Natural killer cell (primary cell): Measurements from ENCODE around the gene STX8. TPM values are rescaled to one million over a fixed set of nuclear protein-coding genes. Genes with fewer than 3 reads are reported as not detected.

Experiments
- ATAC-seq, 3 donors: fragments of 150-1000 bp in 2 of 3; fragments of 200-7000 bp in 1 of 3; cut with Tn5 transposase; 1 replicate in 1 of 3; 2 replicates in 2 of 3; pipeline ENCODE4 v1.10.0; 2021; ENCODE audit warnings: mild to moderate bottlenecking in 2 of 3, moderate library complexity in 2 of 3
- DNase-seq, 2 donors: peaks; one replicate each; pipeline versions ENCODE4 v3.0.0 to v3.0.0-alpha.2; 2013 to 2021; ENCODE audit warnings: mixed read lengths in 1 of 2
- H3K27ac ChIP-seq: one replicate; pipeline ENCODE4 v1.5.1; 2013; ENCODE audit warnings: mild to moderate bottlenecking, low read length
- H3K27me3 ChIP-seq: one replicate; pipeline ENCODE4 v1.6.1; 2013; ENCODE audit warnings: low read length; ENCODE audit not compliant: control insufficient read depth, insufficient read depth
- H3K36me3 ChIP-seq: one replicate; pipeline ENCODE4 v1.6.1; 2013; ENCODE audit warnings: low read length; ENCODE audit not compliant: control insufficient read depth, insufficient read depth
- H3K4me1 ChIP-seq: one replicate; pipeline ENCODE4 v1.6.1; 2013; ENCODE audit warnings: low read length; ENCODE audit not compliant: control insufficient read depth, insufficient read depth
- H3K4me3 ChIP-seq: one replicate; pipeline ENCODE4 v1.5.1; 2013; ENCODE audit warnings: low read length
- H3K9me3 ChIP-seq: one replicate; pipeline ENCODE4 v1.6.1; 2013; ENCODE audit warnings: low read length; ENCODE audit not compliant: control insufficient read depth, insufficient read depth
- H3K27ac Mint-ChIP-seq, 2 donors: one replicate each; pipeline ENCODE4 v1.8.0; 2022; ENCODE audit warnings: mild to moderate bottlenecking in 2 of 2, mixed read lengths in 2 of 2, moderate library complexity in 1 of 2
- H3K27me3 Mint-ChIP-seq, 2 donors: one replicate each; pipeline ENCODE4 v1.8.0; 2022; ENCODE audit warnings: low read depth in 2 of 2, mixed read lengths in 2 of 2
- H3K36me3 Mint-ChIP-seq: one replicate; pipeline ENCODE4 v1.8.0; 2022; ENCODE audit warnings: mixed read lengths
- H3K4me1 Mint-ChIP-seq, 2 donors: one replicate each; pipeline ENCODE4 v1.8.0; 2022; ENCODE audit warnings: mixed read lengths in 2 of 2
- H3K4me3 Mint-ChIP-seq: one replicate; pipeline ENCODE4 v1.8.0; 2022; ENCODE audit warnings: mild to moderate bottlenecking, moderate library complexity, mixed read lengths
- H3K9me3 Mint-ChIP-seq, 2 donors: one replicate each; pipeline ENCODE4 v1.8.0; 2022; ENCODE audit warnings: mixed read lengths in 2 of 2
- CTCF ChIP-seq: fragments of 200-600 bp; IDR thresholded peaks from one replicate; pipeline ENCODE4 v1.8.0; 2022; ENCODE audit warnings: antibody characterized with exemption
- WGBS: methylation state at CpG from one replicate; pipeline ENCODE4 v1.1.7; 2013; ENCODE audit warnings: missing lambda C conversion rate; ENCODE audit not compliant: insufficient coverage; 5-methylcytosine and 5-hydroxymethylcytosine counted together
- intact Hi-C: fragments of 100-400 bp; cut with micrococcal nuclease; formaldehyde crosslinking; loops from one replicate; pipeline ENCODE4 v1.14.2; 2022
- total RNA-seq, 4 donors: library from RNA; stranded (reverse); fragments of 120-200 nt in 1 of 4; gene quantifications; one replicate each; pipeline versions ENCODE4 v1.2.3 to v1.2.4, GENCODE V29; 2013 to 2022

Gene STX8
- total RNA-seq, 3 donors from 2014 or later (not counting 1 experiment from before 2014, with no cell fraction given) = 96.3 to 141 (median 120) TPM

- Histone ChIP-seq H3K27ac (no peak overlapping the region), H3K36me3 (no peaks in the 10 kb centered on the region), H3K27me3 (no peaks in the 10 kb centered on the region), H3K9me3 (no peaks in the 10 kb centered on the region), H3K4me1 (no peaks in the 10 kb centered on the region), H3K4me3 (no peak overlapping the region)
- Mint-ChIP-seq H3K4me1 (peaks cover 24 to 26% of the 10 kb centered on the region in 2 donors), H3K9me3 (no peaks in the 10 kb centered on the region), H3K36me3 (no peaks in the 10 kb centered on the region), H3K27me3 (no peaks in the 10 kb centered on the region), H3K27ac (peak overlapping the region in 1 of 2 donors; percentile 16), H3K4me3 (no peak overlapping the region)
- TF ChIP-seq CTCF = no peak
- no peak for DNase-seq
- intact Hi-C loops = no loop called here
- ATAC-seq = no peak
- 92% methylated on average over 4 of the region's 4 CpGs for WGBS
Measured at GRCh38 chr17:9533441-9533840, 42.2 kb downstream of the STX8 start.

- Mint-ChIP-seq H3K4me1 (peaks cover 25 to 27% of the 10 kb centered on the region in 2 donors), H3K9me3 (no peaks in the 10 kb centered on the region), H3K4me3 (no peak overlapping the region), H3K36me3 (no peaks in the 10 kb centered on the region), H3K27me3 (no peaks in the 10 kb centered on the region), H3K27ac (no peak overlapping the region)
- Histone ChIP-seq H3K9me3 (no peaks in the 10 kb centered on the region), H3K27me3 (no peaks in the 10 kb centered on the region), H3K4me1 (no peaks in the 10 kb centered on the region), H3K4me3 (no peak overlapping the region), H3K36me3 (no peaks in the 10 kb centered on the region), H3K27ac (no peak overlapping the region)
- WGBS = 100% methylated on average over 1 of the region's 3 CpGs
- TF ChIP-seq CTCF = no peak
- intact Hi-C loops = no loop called here
- DNase-seq = no peak
- no peak for ATAC-seq
Measured at GRCh38 chr17:9532715-9533114, 42.9 kb downstream of the STX8 start.

GRCh38 chr17:9531034-9531433, 44.6 kb downstream of the STX8 start:
- Mint-ChIP-seq H3K36me3 (no peaks in the 10 kb centered on the region), H3K9me3 (no peaks in the 10 kb centered on the region), H3K27me3 (no peaks in the 10 kb centered on the region), H3K27ac (peak overlapping the region; percentile 14 to 31), H3K4me1 (peaks cover 25 to 27% of the 10 kb centered on the region in 2 donors), H3K4me3 (no peak overlapping the region)
- Histone ChIP-seq H3K9me3 (no peaks in the 10 kb centered on the region), H3K4me1 (no peaks in the 10 kb centered on the region), H3K36me3 (no peaks in the 10 kb centered on the region), H3K4me3 (no peak overlapping the region), H3K27me3 (no peaks in the 10 kb centered on the region), H3K27ac (no peak overlapping the region)
- intact Hi-C loops = no loop called here
- TF ChIP-seq CTCF = no peak
- 50% methylated on average over 2 of the region's 2 CpGs for WGBS
- DNase-seq (no peak), ATAC-seq (no peak)

- H3K36me3 Mint-ChIP-seq = no peaks in the 10 kb centered on the region
- H3K27ac ChIP-seq = no peak overlapping the region
- no peak overlapping the region for H3K4me3 ChIP-seq
- H3K27me3 ChIP-seq = no peaks in the 10 kb centered on the region
- no peaks in the 10 kb centered on the region for H3K9me3 ChIP-seq
- no peaks in the 10 kb centered on the region for H3K36me3 ChIP-seq
- no peak for TF ChIP-seq CTCF
- H3K9me3 Mint-ChIP-seq = no peaks in the 10 kb centered on the region
- no peak overlapping the region for H3K4me3 Mint-ChIP-seq
- intact Hi-C loops = no loop called here
- peaks cover 31 to 33% of the 10 kb centered on the region in 2 donors for H3K4me1 Mint-ChIP-seq
- ATAC-seq (peak; percentile 27 to 65 (median 54)), DNase-seq (peak in 1 of 2 donors; percentile 29)
- H3K4me1 ChIP-seq = no peaks in the 10 kb centered on the region
- peak overlapping the region in 1 of 2 donors; percentile 70 for H3K27ac Mint-ChIP-seq
- WGBS = 74% methylated on average over 2 of the region's 5 CpGs
- H3K27me3 Mint-ChIP-seq = no peaks in the 10 kb centered on the region
Measured at GRCh38 chr17:9529033-9529700, 46.5 kb downstream of the STX8 start.
